ENCODE measurements around the gene SLC23A3. TPM values are rescaled to one million over a fixed set of nuclear protein-coding genes. Genes with fewer than 3 reads are reported as not detected.

The SLC23A3 gene
- total and polyA plus RNA-seq, 9 of the 15 experiments (the other 6 are each of a cell fraction or from before 2014, with no cell fraction given), result 0.06 to 0.64 (median 0.16) TPM

DNA sequence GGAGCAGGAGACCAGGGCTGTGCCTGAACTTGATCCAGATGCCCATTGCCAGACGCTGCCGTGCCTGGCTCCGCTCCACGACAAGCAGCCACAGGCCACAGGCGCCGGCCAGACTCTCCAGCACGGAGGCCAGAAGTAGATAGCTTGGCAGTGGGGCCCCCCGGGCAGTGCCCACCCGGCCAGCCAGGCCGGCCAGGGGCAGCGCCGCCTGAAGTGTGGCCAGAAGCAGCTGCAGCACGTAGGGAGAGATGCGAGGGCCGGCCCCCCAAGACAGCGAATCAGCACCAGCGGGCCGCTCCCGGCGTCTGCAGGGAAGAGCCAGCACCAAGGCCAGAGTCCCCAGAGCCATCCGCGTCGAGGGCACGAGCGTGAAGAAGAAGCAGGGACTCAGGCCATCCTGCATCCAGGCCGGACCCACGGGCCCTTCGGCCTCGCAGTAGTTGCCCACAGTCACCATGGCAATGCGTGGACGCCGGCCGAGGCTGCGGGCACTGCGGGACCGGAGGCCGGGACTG lies 48.4 kb upstream of the SLC23A3 start:
- BruUV-seq (replicated peaks), result no TSS peak
- Histone ChIP-seq H3K36me3 (ENCODE audit: control insufficient read depth, insufficient read depth, low read length) (peaks cover 72% of the 10 kb centered on the region), H3K27me3 (ENCODE audit: control insufficient read depth in 2 of 2, insufficient read depth in 2 of 2, low read length in 2 of 2) (no peaks in the 10 kb centered on the region), H3K79me2 (ENCODE audit: control insufficient read depth, insufficient read depth, low read length) (peaks cover 27% of the 10 kb centered on the region), H3K9me3 (replicated peaks; ENCODE audit: control insufficient read depth, insufficient read depth, low read depth, low read length) (no peaks in the 10 kb centered on the region), H3K4me2 (ENCODE audit: insufficient read depth, low read length) (peak overlapping the region; percentile 92), H3K9ac (ENCODE audit: insufficient read depth in 1 of 2, low read depth in 2 of 2, low read length in 2 of 2) (peak overlapping the region; percentile 73 to 89), H4K20me1 (replicated peaks; ENCODE audit: control insufficient read depth, insufficient read depth, low read length) (0 out of 2 replicates have a peak, but pooled peaks cover 2% of the 10 kb centered on the region), H2AFZ (ENCODE audit: low read depth, low read length) (peak overlapping the region; percentile 75; the same call in 1 of the 2 replicates), H3K27ac (ENCODE audit: extremely low read depth, low read depth, low read length) (peak overlapping the region; percentile 89), H3K9me1 (ENCODE audit: control insufficient read depth, insufficient read depth, low read length) (no peaks in the 10 kb centered on the region), H3K4me1 (replicated peaks in 1 of 2; ENCODE audit: control insufficient read depth in 2 of 2, insufficient read depth in 2 of 2, low read length in 2 of 2) (peaks cover 13 to 53% of the 10 kb centered on the region in 2 experiments; a peak in 4 of 5 replicates), H3K4me3 (peak overlapping the region; percentile 58)
- in situ Hi-C loops (cut with MboI), result no loop called here
- peak in 2 of 4 experiments; percentile 37 to 55 for DNase-seq (ENCODE audit: extremely low read depth in 1 of 4, low spot score in 3 of 4)
- CTCF ChIA-PET (ENCODE audit: low intra/inter-chr PET ratio), result interaction anchor here (1.5 kb wide), 1 partner anchor 77 kb away, joined by 7 read pairs; no protein-coding TSS in a partner anchor
- FAIRE-seq, result no peak
- POLR2A ChIA-PET, result interaction anchor here (0.6 to 2.2 kb wide), 11 partner anchors 8 to 230 kb away, joined by 3 to 12 read pairs (median 5); partner anchors contain the start of genes ANKZF1, ATG9A, CNPPD1 and GLB1L
- ATAC-seq, result peak; percentile 77
- intact Hi-C loops (cut with micrococcal nuclease), result loop anchor here (1.0 to 2.0 kb wide), 4 partner anchors 11 to 61 kb away; partner anchors contain the start of genes ANKZF1, ATG9A, DNAJB2 and NHEJ1
- WGBS (ENCODE audit: insufficient coverage, low coverage, missing lambda C conversion rate), result 2% methylated on average over 10 of the region's 37 CpGs
- TF ChIP-seq HDAC1 (IDR thresholded peaks at IDR 0.05) (peak in 1 of 2 experiments; percentile 62; a peak in 1 of 4 replicates), UBTF (IDR thresholded peaks at IDR 0.05; ENCODE audit: borderline replicate concordance in 1 of 2, low read depth in 2 of 2, low read length in 2 of 2) (0 out of 4 replicates have a peak, but pooled peaks have one; percentile 17 to 43), ZNF121 (CRISPR knock-in tag; conservative IDR thresholded peaks at IDR 0.05) (no peak), ZNF263 (CRISPR knock-in tag; IDR thresholded peaks at IDR 0.05; ENCODE audit: borderline replicate concordance) (0 out of 2 replicates have a peak, but pooled peaks have one; percentile 11), NCOA1 (IDR thresholded peaks at IDR 0.05; ENCODE audit: low read depth) (no peak), SP1 (CRISPR knock-in tag; IDR thresholded peaks at IDR 0.05) (peak; percentile 5; the same call in 1 of the 2 replicates), RFX7 (CRISPR knock-in tag; IDR thresholded peaks at IDR 0.05) (0 out of 2 replicates have a peak, but pooled peaks have one; percentile 28), CHD1 (IDR thresholded peaks at IDR 0.05; ENCODE audit: low read length) (peak; percentile 38), CBFB (CRISPR knock-in tag; IDR thresholded peaks at IDR 0.05) (peak; percentile 0; the same call in 1 of the 2 replicates), FUS (optimal IDR thresholded peaks at IDR 0.05; ENCODE audit: low read depth, low read length) (peak; percentile 3), HNRNPLL (IDR thresholded peaks at IDR 0.05; ENCODE audit: low read depth, low read length, poor library complexity, severe bottlenecking) (peak; percentile 11)
- TF ChIP-seq, protein P1, sequence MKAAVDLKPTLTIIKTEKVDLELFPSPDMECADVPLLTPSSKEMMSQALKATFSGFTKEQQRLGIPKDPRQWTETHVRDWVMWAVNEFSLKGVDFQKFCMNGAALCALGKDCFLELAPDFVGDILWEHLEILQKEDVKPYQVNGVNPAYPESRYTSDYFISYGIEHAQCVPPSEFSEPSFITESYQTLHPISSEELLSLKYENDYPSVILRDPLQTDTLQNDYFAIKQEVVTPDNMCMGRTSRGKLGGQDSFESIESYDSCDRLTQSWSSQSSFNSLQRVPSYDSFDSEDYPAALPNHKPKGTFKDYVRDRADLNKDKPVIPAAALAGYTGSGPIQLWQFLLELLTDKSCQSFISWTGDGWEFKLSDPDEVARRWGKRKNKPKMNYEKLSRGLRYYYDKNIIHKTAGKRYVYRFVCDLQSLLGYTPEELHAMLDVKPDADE (conservative IDR thresholded peaks at IDR 0.05; ENCODE audit: control insufficient read depth, low read depth, low read length), result 0 out of 2 replicates have a peak, but pooled peaks have one; percentile 45
- TF ChIP-seq, protein P2, sequence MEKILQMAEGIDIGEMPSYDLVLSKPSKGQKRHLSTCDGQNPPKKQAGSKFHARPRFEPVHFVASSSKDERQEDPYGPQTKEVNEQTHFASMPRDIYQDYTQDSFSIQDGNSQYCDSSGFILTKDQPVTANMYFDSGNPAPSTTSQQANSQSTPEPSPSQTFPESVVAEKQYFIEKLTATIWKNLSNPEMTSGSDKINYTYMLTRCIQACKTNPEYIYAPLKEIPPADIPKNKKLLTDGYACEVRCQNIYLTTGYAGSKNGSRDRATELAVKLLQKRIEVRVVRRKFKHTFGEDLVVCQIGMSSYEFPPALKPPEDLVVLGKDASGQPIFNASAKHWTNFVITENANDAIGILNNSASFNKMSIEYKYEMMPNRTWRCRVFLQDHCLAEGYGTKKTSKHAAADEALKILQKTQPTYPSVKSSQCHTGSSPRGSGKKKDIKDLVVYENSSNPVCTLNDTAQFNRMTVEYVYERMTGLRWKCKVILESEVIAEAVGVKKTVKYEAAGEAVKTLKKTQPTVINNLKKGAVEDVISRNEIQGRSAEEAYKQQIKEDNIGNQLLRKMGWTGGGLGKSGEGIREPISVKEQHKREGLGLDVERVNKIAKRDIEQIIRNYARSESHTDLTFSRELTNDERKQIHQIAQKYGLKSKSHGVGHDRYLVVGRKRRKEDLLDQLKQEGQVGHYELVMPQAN (IDR thresholded peaks at IDR 0.05; ENCODE audit: borderline replicate concordance), result 0 out of 2 replicates have a peak, but pooled peaks have one; percentile 36
- TF ChIP-seq, protein P3, sequence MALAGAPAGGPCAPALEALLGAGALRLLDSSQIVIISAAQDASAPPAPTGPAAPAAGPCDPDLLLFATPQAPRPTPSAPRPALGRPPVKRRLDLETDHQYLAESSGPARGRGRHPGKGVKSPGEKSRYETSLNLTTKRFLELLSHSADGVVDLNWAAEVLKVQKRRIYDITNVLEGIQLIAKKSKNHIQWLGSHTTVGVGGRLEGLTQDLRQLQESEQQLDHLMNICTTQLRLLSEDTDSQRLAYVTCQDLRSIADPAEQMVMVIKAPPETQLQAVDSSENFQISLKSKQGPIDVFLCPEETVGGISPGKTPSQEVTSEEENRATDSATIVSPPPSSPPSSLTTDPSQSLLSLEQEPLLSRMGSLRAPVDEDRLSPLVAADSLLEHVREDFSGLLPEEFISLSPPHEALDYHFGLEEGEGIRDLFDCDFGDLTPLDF (CRISPR knock-in tag; IDR thresholded peaks at IDR 0.05), result 0 out of 2 replicates have a peak, but pooled peaks have one; percentile 11
